ENCODE data around the gene TSSK2. TPM values are rescaled to one million over a fixed set of nuclear protein-coding genes. Genes with fewer than 3 reads are reported as not detected.
A peak's percentile ranks its signal among the peaks of the same experiment; 100 is the strongest.

TSSK2 gene
- total and polyA plus RNA-seq, 2 of the 8 experiments (the other 6 are each of a cell fraction or from before 2014, with no cell fraction given), result not detected

GRCh38 chr22:19143212-19143611 is 12.1 kb downstream of the TSSK2 start:
- H3K36me3 ChIP-seq (ENCODE audit: control insufficient read depth in 2 of 4, insufficient read depth in 4 of 4, low read length in 3 of 4), result peaks cover 8 to 27% (median 23%) of the 10 kb centered on the region in 4 experiments; a peak in 6 of 8 replicates
- no peak overlapping the region for H2BK120ac ChIP-seq (replicated peaks; ENCODE audit: low read depth, low read length)
- H4K20me1 ChIP-seq (replicated peaks in 1 of 2; ENCODE audit: control insufficient read depth in 1 of 2, insufficient read depth in 2 of 2, low read length in 2 of 2), result peaks cover 1 to 4% of the 10 kb centered on the region in 2 experiments
- no peak overlapping the region for H3K14ac ChIP-seq (ENCODE audit: insufficient read length)
- peaks cover 5% of the 10 kb centered on the region; the same call in 1 of the 2 replicates for H3K23me2 ChIP-seq (ENCODE audit: low read depth, low read length)
- CTCF ChIA-PET (ENCODE audit: partially characterized antibody), result interaction anchor here (1.2 to 5.0 kb wide), 6 partner anchors 11 to 32 kb away, joined by 3 to 28 read pairs (median 5); partner anchors contain the start of genes DGCR2 and TSSK2
- H3K23ac ChIP-seq (ENCODE audit: insufficient read length), result no peak overlapping the region
- H3K79me2 ChIP-seq (ENCODE audit: control insufficient read depth in 1 of 2, insufficient read depth in 2 of 2, low read length in 2 of 2), result peaks cover 0 to 10% of the 10 kb centered on the region in 2 experiments; a peak in 2 of 4 replicates
- H4K5ac ChIP-seq (ENCODE audit: insufficient read length, low read depth, low read length), result no peak overlapping the region
- H3K9ac ChIP-seq (replicated peaks in 1 of 4; ENCODE audit: extremely low read depth in 1 of 4, low read depth in 3 of 4, low read length in 3 of 4), result no peak overlapping the region
- no peak overlapping the region for H4K8ac ChIP-seq (ENCODE audit: extremely low read depth, insufficient read depth, low read length)
- H3K9me3 ChIP-seq (ENCODE audit: insufficient read depth in 2 of 2, low read depth in 1 of 2, low read length in 1 of 2), result no peaks in the 10 kb centered on the region
- DNase-seq (ENCODE audit: low read depth in 1 of 2, low spot score in 2 of 2), result no peak
- H3K4me2 ChIP-seq (ENCODE audit: insufficient read depth in 1 of 2, low read depth in 2 of 2, low read length in 2 of 2), result peak overlapping the region; percentile 8 to 78; a peak in 2 of 4 replicates
- peaks cover 0 to 12% (median 5%) of the 10 kb centered on the region in 4 experiments; a peak in 5 of 7 replicates for H3K4me1 ChIP-seq (replicated peaks in 1 of 4; ENCODE audit: control insufficient read depth in 3 of 4, insufficient read depth in 4 of 4, low read length in 3 of 4)
- H3K4me3 ChIP-seq (ENCODE audit: extremely low read depth in 1 of 4, insufficient read depth in 2 of 4, low read depth in 3 of 4, low read length in 4 of 4), result no peak overlapping the region; a peak in 2 of 8 replicates
- no peak overlapping the region for H3K4ac ChIP-seq (replicated peaks; ENCODE audit: insufficient read length, low read depth, low read length)
- H2BK12ac ChIP-seq (ENCODE audit: low read depth, low read length), result no peak overlapping the region
- no peak for FAIRE-seq
- 86% methylated on average over 4 of the region's 5 CpGs; no CpG with 5 or more reads in 1 of the 2 experiments for WGBS, 2 experiments (ENCODE audit: extremely low coverage in 1 of 2, insufficient coverage in 1 of 2, insufficient read length in 1 of 2, insufficient replicate concordance in 2 of 2, low coverage in 1 of 2, low lambda C conversion rate in 2 of 2, missing lambda C conversion rate in 1 of 2)
- no peak overlapping the region for H3K18ac ChIP-seq (ENCODE audit: extremely low read depth, low read length)
- H2BK15ac ChIP-seq (ENCODE audit: low read length), result no peak overlapping the region
- H3K27ac ChIP-seq (ENCODE audit: low read depth, low read length), result no peak overlapping the region
- H2AK5ac ChIP-seq (ENCODE audit: low read depth, low read length), result no peak overlapping the region
- TF ChIP-seq MAFK (IDR thresholded peaks at IDR 0.05; ENCODE audit: low read depth, low read length) (no peak), HDAC2 (IDR thresholded peaks at IDR 0.05; ENCODE audit: borderline replicate concordance in 1 of 2, low read depth in 2 of 2, low read length in 2 of 2) (no peak), EGR1 (IDR thresholded peaks at IDR 0.05; ENCODE audit: borderline replicate concordance, low read depth, low read length) (no peak), BACH1 (IDR thresholded peaks at IDR 0.05; ENCODE audit: low read length) (no peak), SP4 (IDR thresholded peaks at IDR 0.05; ENCODE audit: low read length) (no peak), CTBP2 (IDR thresholded peaks at IDR 0.05; ENCODE audit: borderline replicate concordance, insufficient read depth, insufficient read length, low read length) (no peak), KDM1A (IDR thresholded peaks at IDR 0.05; ENCODE audit: borderline replicate concordance, low read length) (no peak)
- H2BK5ac ChIP-seq (ENCODE audit: low read depth, low read length), result no peak overlapping the region
- H4K91ac ChIP-seq (replicated peaks; ENCODE audit: insufficient read length, low read length), result no peak overlapping the region
- H3K27me3 ChIP-seq (replicated peaks in 1 of 4; ENCODE audit: control insufficient read depth in 3 of 4, extremely low read depth in 1 of 4, insufficient read depth in 3 of 4, low read length in 3 of 4), result peaks cover 8 to 21% (median 15%) of the 10 kb centered on the region in 4 experiments
- H2AFZ ChIP-seq (ENCODE audit: low read length), result no peak overlapping the region
- POLR2A ChIA-PET (ENCODE audit: partially characterized antibody), result interaction anchor here (0.6 to 3.4 kb wide), 5 partner anchors 10 to 321 kb away, joined by 3 to 24 read pairs (median 6); partner anchors contain the start of genes DGCR2 and TSSK2
- no peak overlapping the region for H3K56ac ChIP-seq (replicated peaks; ENCODE audit: insufficient read length, low read depth, low read length)
- no peak overlapping the region for H2BK20ac ChIP-seq (ENCODE audit: low read length)
- H3K79me1 ChIP-seq (ENCODE audit: low read depth, low read length), result no peaks in the 10 kb centered on the region; the same call in 1 of the 2 replicates

All from H1 (cell line).